ENCODE measurements around the gene ZNF821.

- TF ChIP-seq CTCF (IDR thresholded peaks at IDR 0.05; ENCODE audit: poor library complexity), result no peak
- TF ChIP-seq EZH2phosphoT487 (IDR thresholded peaks at IDR 0.05; ENCODE audit: low read depth, severe bottlenecking, unreplicated experiment), result no peak
Observed at GRCh38 chr16:71899171-71899570, 15.2 kb upstream of the ZNF821 start.
